Measurements from ENCODE around the gene C1QTNF12. TPM values are rescaled to one million over a fixed set of nuclear protein-coding genes. Genes with fewer than 3 reads are reported as not detected.

Gene C1QTNF12
- total RNA-seq, 2 experiments from 2014 or later: 1.8 to 6.1 TPM

- BruUV-seq (replicated peaks): no TSS peak
- Histone ChIP-seq H2AFZ (ENCODE audit: low read length) (no peak overlapping the region), H3K36me3 (ENCODE audit: insufficient read depth, low read length) (no peaks in the 10 kb centered on the region), H4K20me1 (ENCODE audit: insufficient read depth, low read length) (no peaks in the 10 kb centered on the region), H3K9me3 (ENCODE audit: low read length) (no peaks in the 10 kb centered on the region), H3K4me3 (ENCODE audit: low read depth, low read length, poor library complexity, severe bottlenecking) (no peak overlapping the region), H3K4me1 (ENCODE audit: insufficient read depth, low read length, poor library complexity, severe bottlenecking) (no peaks in the 10 kb centered on the region), H3K9me2 (ENCODE audit: insufficient read depth, low read length) (no peaks in the 10 kb centered on the region), H3K79me2 (ENCODE audit: insufficient read depth, low read depth, low read length) (no peaks in the 10 kb centered on the region), H3K27ac (ENCODE audit: low read depth, low read length, poor library complexity, severe bottlenecking) (no peak overlapping the region), H3K4me2 (ENCODE audit: low read length) (no peak overlapping the region)
- intact Hi-C loops (cut with micrococcal nuclease; ENCODE audit: unreplicated experiment): no loop called here
- ChIA-PET POLR2A (no interaction called here), CTCF (ENCODE audit: unreplicated experiment) (no interaction called here)
- TF ChIP-seq EZH2phosphoT487 (IDR thresholded peaks at IDR 0.05; ENCODE audit: borderline replicate concordance, low read depth, low read length): no peak
- TF ChIP-seq CTCF (conservative IDR thresholded peaks at IDR 0.05; ENCODE audit: low read length): no peak
- DNase-seq (ENCODE audit: low spot score): no peak
Observed at GRCh38 chr1:1285102-1285571, 38.6 kb upstream of the C1QTNF12 start.

- no peaks in the 10 kb centered on the region for H3K9me2 ChIP-seq (ENCODE audit: insufficient read depth, low read length)
- CTCF ChIA-PET (ENCODE audit: unreplicated experiment): no interaction called here
- no TSS peak for BruUV-seq (replicated peaks)
Observed at GRCh38 chr1:1284221-1285101, 37.9 kb upstream of the C1QTNF12 start.

More at GRCh38 chr1:1284221-1285101, 37.9 kb upstream of the C1QTNF12 start:
- POLR2A ChIA-PET: no interaction called here
- Histone ChIP-seq H2AFZ (ENCODE audit: low read length) (no peak overlapping the region), H3K9me3 (ENCODE audit: low read length) (no peaks in the 10 kb centered on the region), H3K4me3 (ENCODE audit: low read depth, low read length, poor library complexity, severe bottlenecking) (no peak overlapping the region), H3K79me2 (ENCODE audit: insufficient read depth, low read depth, low read length) (no peaks in the 10 kb centered on the region), H4K20me1 (ENCODE audit: insufficient read depth, low read length) (no peaks in the 10 kb centered on the region), H3K4me2 (ENCODE audit: low read length) (no peak overlapping the region), H3K36me3 (ENCODE audit: insufficient read depth, low read length) (no peaks in the 10 kb centered on the region), H3K27ac (ENCODE audit: low read depth, low read length, poor library complexity, severe bottlenecking) (no peak overlapping the region), H3K4me1 (ENCODE audit: insufficient read depth, low read length, poor library complexity, severe bottlenecking) (no peaks in the 10 kb centered on the region)
- intact Hi-C loops (cut with micrococcal nuclease; ENCODE audit: unreplicated experiment): no loop called here
- no peak for DNase-seq (ENCODE audit: low spot score)
- TF ChIP-seq CTCF (conservative IDR thresholded peaks at IDR 0.05; ENCODE audit: low read length): no peak
- no peak for TF ChIP-seq EZH2phosphoT487 (IDR thresholded peaks at IDR 0.05; ENCODE audit: borderline replicate concordance, low read depth, low read length)

All from OCI-LY7 (cell line).